Esophagus squamous epithelium (tissue), 4 donors: ENCODE measurements around the gene TOX2.

Experiments
- POLR2A ChIP-seq, 4 donors: fragments of 450-650 bp; IDR thresholded peaks; one replicate each; pipeline ENCODE4 v1.6.1; 2017; ENCODE audit warnings: antibody characterized with exemption in 4 of 4, mild to moderate bottlenecking in 4 of 4, moderate library complexity in 3 of 4
- TF ChIP-seq, protein P1 (sequence below), 6 experiments: fragments of 450-650 bp in 4 of 6; fragments of 200-600 bp in 2 of 6; sonication (generic) in 2 of 6; IDR thresholded peaks; one replicate each; pipeline ENCODE4 v1.5.1; 2016 to 2019; ENCODE audit warnings: antibody characterized with exemption in 6 of 6, mild to moderate bottlenecking in 4 of 6, moderate library complexity in 4 of 6

- TF ChIP-seq, protein P1, sequence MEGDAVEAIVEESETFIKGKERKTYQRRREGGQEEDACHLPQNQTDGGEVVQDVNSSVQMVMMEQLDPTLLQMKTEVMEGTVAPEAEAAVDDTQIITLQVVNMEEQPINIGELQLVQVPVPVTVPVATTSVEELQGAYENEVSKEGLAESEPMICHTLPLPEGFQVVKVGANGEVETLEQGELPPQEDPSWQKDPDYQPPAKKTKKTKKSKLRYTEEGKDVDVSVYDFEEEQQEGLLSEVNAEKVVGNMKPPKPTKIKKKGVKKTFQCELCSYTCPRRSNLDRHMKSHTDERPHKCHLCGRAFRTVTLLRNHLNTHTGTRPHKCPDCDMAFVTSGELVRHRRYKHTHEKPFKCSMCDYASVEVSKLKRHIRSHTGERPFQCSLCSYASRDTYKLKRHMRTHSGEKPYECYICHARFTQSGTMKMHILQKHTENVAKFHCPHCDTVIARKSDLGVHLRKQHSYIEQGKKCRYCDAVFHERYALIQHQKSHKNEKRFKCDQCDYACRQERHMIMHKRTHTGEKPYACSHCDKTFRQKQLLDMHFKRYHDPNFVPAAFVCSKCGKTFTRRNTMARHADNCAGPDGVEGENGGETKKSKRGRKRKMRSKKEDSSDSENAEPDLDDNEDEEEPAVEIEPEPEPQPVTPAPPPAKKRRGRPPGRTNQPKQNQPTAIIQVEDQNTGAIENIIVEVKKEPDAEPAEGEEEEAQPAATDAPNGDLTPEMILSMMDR (IDR thresholded peaks at IDR 0.05): no peak
- TF ChIP-seq POLR2A (IDR thresholded peaks at IDR 0.05): no peak
Observed at GRCh38 chr20:44020406-44021148, 105.9 kb downstream of the TOX2 start.
